ENCODE results near the gene DCTN3.

The DCTN3 gene

GRCh38 chr9:34591248-34591916, 28.9 kb downstream of the DCTN3 start:
- peaks cover 74% of the 10 kb centered on the region for H3K27me3 ChIP-seq (ENCODE audit: control insufficient read depth, insufficient read depth, low read length)
- peak overlapping the region; percentile 34 for H3K4me3 ChIP-seq (ENCODE audit: low read length)
- no peaks in the 10 kb centered on the region for H3K36me3 ChIP-seq (ENCODE audit: control insufficient read depth, insufficient read depth, low read length)
- H3K9me3 ChIP-seq (ENCODE audit: control insufficient read depth, low read length) = no peaks in the 10 kb centered on the region
- peaks cover 28% of the 10 kb centered on the region for H3K4me1 ChIP-seq (ENCODE audit: control insufficient read depth, insufficient read depth, low read length)
- H3K9ac ChIP-seq (ENCODE audit: low read length) = no peak overlapping the region

- Histone ChIP-seq H3K36me3 (ENCODE audit: control insufficient read depth, insufficient read depth, low read length) (no peaks in the 10 kb centered on the region), H3K27me3 (ENCODE audit: control insufficient read depth, insufficient read depth, low read length) (peaks cover 81% of the 10 kb centered on the region), H3K9me3 (ENCODE audit: control insufficient read depth, low read length) (no peaks in the 10 kb centered on the region), H3K9ac (ENCODE audit: low read length) (no peak overlapping the region), H3K4me3 (ENCODE audit: low read length) (peak overlapping the region; percentile 34), H3K4me1 (ENCODE audit: control insufficient read depth, insufficient read depth, low read length) (peaks cover 28% of the 10 kb centered on the region)
These were observed 29.7 kb downstream of the DCTN3 start for GRCh38 chr9:34590381-34591247.

- Histone ChIP-seq H3K9me3 (ENCODE audit: control insufficient read depth, low read length) (no peaks in the 10 kb centered on the region), H3K4me3 (ENCODE audit: low read length) (no peak within 1 kb of the TSS), H3K9ac (ENCODE audit: low read length) (no peak within 1 kb of the TSS), H3K36me3 (ENCODE audit: control insufficient read depth, insufficient read depth, low read length) (no peaks in the 10 kb centered on the region), H3K27me3 (ENCODE audit: control insufficient read depth, insufficient read depth, low read length) (peaks cover 89% of the 10 kb centered on the region), H3K4me1 (ENCODE audit: control insufficient read depth, insufficient read depth, low read length) (peaks cover 28% of the 10 kb centered on the region)
These were observed 30.5 kb downstream of the DCTN3 start, which contains the start of gene CNTFR for GRCh38 chr9:34589636-34590380. TSS of gene CNTFR (minus strand) at chr9:34589724. CDS start at chr9:34568981, 20,743 bp downstream.

DNA sequence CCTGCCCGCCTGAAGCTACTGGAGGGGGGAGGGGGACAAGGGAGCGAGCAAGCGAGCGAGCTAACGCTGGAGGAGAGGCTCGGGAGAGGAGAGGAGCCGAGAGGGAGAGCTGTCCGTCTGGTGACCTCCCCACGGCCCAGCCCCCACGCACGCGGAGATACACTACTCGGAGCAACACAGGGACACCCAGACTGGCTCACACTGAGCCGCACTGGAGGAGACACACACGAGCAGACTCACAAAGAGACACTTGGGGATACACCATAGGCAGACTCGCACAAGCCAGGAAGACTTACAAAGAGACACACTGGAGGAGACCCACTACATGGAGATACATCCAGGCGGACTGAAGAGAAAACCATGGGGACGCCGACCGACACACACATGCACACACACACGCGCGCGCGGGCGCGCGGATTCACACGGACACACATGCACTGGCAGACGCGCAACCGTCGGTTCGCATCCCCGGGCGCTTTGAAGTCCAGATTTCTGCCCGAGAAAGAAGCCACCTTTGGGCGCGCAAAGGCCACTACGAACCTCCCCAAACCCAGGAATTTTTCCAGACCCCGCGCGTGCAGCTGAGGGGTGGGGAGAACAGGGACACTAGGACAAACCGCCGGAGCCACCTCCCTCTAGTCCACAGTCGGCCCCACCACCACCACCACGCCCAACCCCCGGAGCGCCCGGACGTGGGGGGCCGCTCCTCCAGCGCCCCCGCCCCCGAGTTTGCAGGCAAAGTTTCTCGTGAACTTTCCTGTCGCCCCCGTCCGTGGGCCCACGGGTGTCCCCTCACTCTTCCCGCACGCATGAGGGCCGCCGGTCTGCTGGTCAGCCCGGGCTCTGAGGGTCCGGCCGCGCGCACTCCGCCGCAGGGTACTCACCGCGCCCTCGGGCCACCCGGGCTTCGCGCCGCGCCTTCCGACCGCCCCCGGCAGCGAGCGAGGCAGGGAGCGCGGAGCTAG, 31.3 kb downstream of the DCTN3 start:
- Histone ChIP-seq H3K36me3 (ENCODE audit: control insufficient read depth, insufficient read depth, low read length) (no peaks in the 10 kb centered on the region), H3K9me3 (ENCODE audit: control insufficient read depth, low read length) (no peaks in the 10 kb centered on the region), H3K4me1 (ENCODE audit: control insufficient read depth, insufficient read depth, low read length) (peaks cover 28% of the 10 kb centered on the region), H3K9ac (ENCODE audit: low read length) (no peak overlapping the region), H3K27me3 (ENCODE audit: control insufficient read depth, insufficient read depth, low read length) (peaks cover 97% of the 10 kb centered on the region), H3K4me3 (ENCODE audit: low read length) (no peak overlapping the region)

DNA sequence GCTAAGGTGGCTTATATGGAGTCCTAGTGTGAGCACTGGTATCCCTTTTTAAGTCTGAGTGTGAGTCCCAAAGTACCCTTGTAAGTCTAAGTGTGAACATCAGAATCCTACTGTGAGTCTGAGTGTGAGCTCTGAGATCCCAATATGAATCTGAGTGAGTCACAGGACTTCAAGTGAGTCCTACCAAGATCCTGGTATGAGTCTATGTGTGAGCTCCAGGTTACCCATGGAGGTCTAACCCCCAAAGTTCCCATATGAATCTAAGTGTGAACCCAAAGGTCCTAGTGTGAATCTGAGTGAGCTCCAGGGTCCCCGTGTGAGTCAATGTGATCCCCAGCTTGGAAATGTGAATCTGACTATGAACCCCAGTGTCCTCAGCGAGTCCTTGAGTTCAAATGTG, 33.0 kb downstream of the DCTN3 start:
- Histone ChIP-seq H3K9me3 (ENCODE audit: control insufficient read depth, low read length) (no peaks in the 10 kb centered on the region), H3K4me3 (ENCODE audit: low read length) (no peak overlapping the region), H3K4me1 (ENCODE audit: control insufficient read depth, insufficient read depth, low read length) (peaks cover 21% of the 10 kb centered on the region), H3K27me3 (ENCODE audit: control insufficient read depth, insufficient read depth, low read length) (peaks cover 93% of the 10 kb centered on the region), H3K36me3 (ENCODE audit: control insufficient read depth, insufficient read depth, low read length) (no peaks in the 10 kb centered on the region), H3K9ac (ENCODE audit: low read length) (no peak overlapping the region)

DNA sequence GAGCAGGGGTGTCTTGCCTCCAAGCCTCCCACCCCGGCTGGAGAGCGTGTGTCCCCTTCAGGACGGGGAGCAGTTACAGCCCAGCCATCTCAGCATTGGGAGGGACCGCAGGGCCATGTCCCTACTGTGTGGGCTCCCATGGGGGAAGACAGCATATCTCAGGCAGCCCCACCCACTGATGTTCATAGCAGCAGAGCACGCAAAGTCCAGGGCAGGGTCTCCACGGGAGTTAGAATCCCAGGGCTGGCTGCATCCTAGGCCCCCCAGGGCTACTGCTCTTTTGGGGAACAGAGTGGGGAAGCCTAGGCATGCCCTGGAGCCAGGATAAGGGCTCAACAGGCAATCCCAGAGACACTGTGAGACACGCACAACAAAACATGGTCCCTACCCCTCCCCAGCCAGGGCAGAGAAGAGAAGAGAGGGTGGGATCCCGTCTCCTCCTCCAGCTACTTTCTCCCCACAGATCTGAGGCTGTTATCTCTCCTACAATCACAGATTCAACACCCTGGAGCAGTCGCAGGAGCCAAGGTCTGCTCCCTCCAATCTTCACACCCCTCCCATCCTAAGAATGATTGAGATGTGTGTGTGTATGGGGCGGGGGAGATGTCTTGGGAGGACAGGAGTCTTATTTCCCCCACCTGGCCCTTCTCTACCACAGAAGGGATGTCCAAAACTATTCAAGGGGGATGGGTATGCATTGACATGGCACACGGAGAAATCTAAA, 34.2 kb downstream of the DCTN3 start:
- H3K27me3 ChIP-seq (ENCODE audit: control insufficient read depth, insufficient read depth, low read length) = peaks cover 86% of the 10 kb centered on the region
- no peak overlapping the region for H3K9ac ChIP-seq (ENCODE audit: low read length)
- H3K4me3 ChIP-seq (ENCODE audit: low read length) = no peak overlapping the region
- no peaks in the 10 kb centered on the region for H3K36me3 ChIP-seq (ENCODE audit: control insufficient read depth, insufficient read depth, low read length)
- no peaks in the 10 kb centered on the region for H3K9me3 ChIP-seq (ENCODE audit: control insufficient read depth, low read length)
- peaks cover 13% of the 10 kb centered on the region for H3K4me1 ChIP-seq (ENCODE audit: control insufficient read depth, insufficient read depth, low read length)

GRCh38 chr9:34584970-34585369, 35.3 kb downstream of the DCTN3 start:
- Histone ChIP-seq H3K9me3 (ENCODE audit: control insufficient read depth, low read length) (no peaks in the 10 kb centered on the region), H3K36me3 (ENCODE audit: control insufficient read depth, insufficient read depth, low read length) (no peaks in the 10 kb centered on the region), H3K27me3 (ENCODE audit: control insufficient read depth, insufficient read depth, low read length) (peaks cover 86% of the 10 kb centered on the region), H3K4me1 (ENCODE audit: control insufficient read depth, insufficient read depth, low read length) (peaks cover 1% of the 10 kb centered on the region), H3K4me3 (ENCODE audit: low read length) (no peak overlapping the region), H3K9ac (ENCODE audit: low read length) (no peak overlapping the region)

DNA sequence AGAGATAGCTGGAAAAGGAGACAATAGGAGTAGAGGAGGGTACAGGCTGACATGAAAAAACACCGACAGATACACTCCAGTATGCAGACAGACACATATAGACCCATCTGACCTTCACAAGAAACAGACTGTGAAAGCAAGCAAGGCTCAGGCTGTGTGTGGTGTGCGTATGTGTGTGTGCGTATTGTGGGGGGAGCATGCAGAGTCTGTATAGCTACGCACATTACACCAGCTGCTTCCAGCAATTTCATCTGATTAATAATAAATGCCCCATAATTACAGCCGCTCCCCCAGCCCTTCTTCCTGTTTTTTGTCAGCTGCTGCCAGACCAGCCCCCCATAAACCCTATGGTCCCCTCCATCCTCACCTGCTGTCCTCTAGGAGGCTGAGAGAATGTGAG, 37.5 kb downstream of the DCTN3 start:
- Histone ChIP-seq H3K4me1 (ENCODE audit: control insufficient read depth, insufficient read depth, low read length) (peaks cover 6% of the 10 kb centered on the region), H3K36me3 (ENCODE audit: control insufficient read depth, insufficient read depth, low read length) (no peaks in the 10 kb centered on the region), H3K27me3 (ENCODE audit: control insufficient read depth, insufficient read depth, low read length) (peaks cover 87% of the 10 kb centered on the region), H3K9me3 (ENCODE audit: control insufficient read depth, low read length) (no peaks in the 10 kb centered on the region), H3K4me3 (ENCODE audit: low read length) (no peak overlapping the region), H3K9ac (ENCODE audit: low read length) (no peak overlapping the region)

GRCh38 chr9:34581318-34581717, 39.0 kb downstream of the DCTN3 start:
- peaks cover 87% of the 10 kb centered on the region for H3K27me3 ChIP-seq (ENCODE audit: control insufficient read depth, insufficient read depth, low read length)
- H3K9ac ChIP-seq (ENCODE audit: low read length) = no peak overlapping the region
- no peak overlapping the region for H3K4me3 ChIP-seq (ENCODE audit: low read length)
- H3K36me3 ChIP-seq (ENCODE audit: control insufficient read depth, insufficient read depth, low read length) = no peaks in the 10 kb centered on the region
- H3K9me3 ChIP-seq (ENCODE audit: control insufficient read depth, low read length) = no peaks in the 10 kb centered on the region
- peaks cover 6% of the 10 kb centered on the region for H3K4me1 ChIP-seq (ENCODE audit: control insufficient read depth, insufficient read depth, low read length)

DNA sequence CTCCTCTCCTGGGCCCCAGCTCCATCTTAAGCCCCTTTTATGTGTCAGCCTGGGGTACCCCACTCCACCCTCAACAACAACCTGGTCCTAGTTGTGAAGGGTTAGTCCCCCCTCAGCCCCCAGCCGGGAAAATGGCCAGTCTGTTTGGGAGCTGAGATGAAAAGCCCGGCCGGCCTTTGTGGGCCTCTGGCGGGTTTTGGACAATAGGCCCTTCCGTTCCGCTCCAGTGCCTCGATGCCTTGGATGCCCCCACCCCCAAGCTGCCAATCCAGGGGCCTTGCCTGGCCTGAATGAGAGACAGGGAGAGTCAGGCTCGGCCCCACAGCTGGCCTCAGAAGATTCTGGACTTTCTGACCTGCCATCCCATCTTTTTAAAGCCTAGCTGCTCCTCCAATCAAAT, 39.9 kb downstream of the DCTN3 start:
- peaks cover 85% of the 10 kb centered on the region for H3K27me3 ChIP-seq (ENCODE audit: control insufficient read depth, insufficient read depth, low read length)
- no peak overlapping the region for H3K4me3 ChIP-seq (ENCODE audit: low read length)
- no peaks in the 10 kb centered on the region for H3K36me3 ChIP-seq (ENCODE audit: control insufficient read depth, insufficient read depth, low read length)
- H3K4me1 ChIP-seq (ENCODE audit: control insufficient read depth, insufficient read depth, low read length) = peaks cover 6% of the 10 kb centered on the region
- no peaks in the 10 kb centered on the region for H3K9me3 ChIP-seq (ENCODE audit: control insufficient read depth, low read length)
- no peak overlapping the region for H3K9ac ChIP-seq (ENCODE audit: low read length)

DNA sequence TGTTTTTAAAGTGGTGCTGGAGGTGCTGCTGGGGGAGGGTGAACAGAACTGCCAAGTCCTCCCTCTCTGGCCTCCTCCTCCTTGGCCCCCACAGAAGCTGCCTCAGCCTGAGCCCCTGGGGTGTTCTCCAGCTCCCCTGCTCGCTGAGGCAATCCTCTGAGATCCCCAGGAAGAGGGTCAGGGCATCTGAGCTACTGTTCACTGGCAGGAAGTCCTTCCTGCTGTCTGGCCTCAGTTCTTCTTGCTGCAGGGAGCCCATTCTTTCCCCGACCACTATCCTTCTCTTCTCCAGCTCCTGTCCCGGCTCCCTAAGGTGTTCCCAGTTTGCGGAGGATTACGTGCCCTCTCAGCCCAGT, 40.5 kb downstream of the DCTN3 start:
- peaks cover 85% of the 10 kb centered on the region for H3K27me3 ChIP-seq (ENCODE audit: control insufficient read depth, insufficient read depth, low read length)

More for the DNA sequence above, 40.5 kb downstream of the DCTN3 start:
- Histone ChIP-seq H3K9ac (ENCODE audit: low read length) (no peak overlapping the region), H3K9me3 (ENCODE audit: control insufficient read depth, low read length) (no peaks in the 10 kb centered on the region), H3K36me3 (ENCODE audit: control insufficient read depth, insufficient read depth, low read length) (no peaks in the 10 kb centered on the region), H3K4me3 (ENCODE audit: low read length) (no peak overlapping the region), H3K4me1 (ENCODE audit: control insufficient read depth, insufficient read depth, low read length) (peaks cover 6% of the 10 kb centered on the region)

All from mucosa of stomach (tissue), 1 donor.